Esophagus muscularis mucosa (tissue), 4 donors: Measurements from ENCODE around the gene FAM241A.

Experiments used
- CTCF ChIP-seq, 3 experiments: fragments of 200-600 bp in 2 of 3; fragments of 450-650 bp in 1 of 3; sonication (generic) in 2 of 3; IDR thresholded peaks; one replicate each; pipeline ENCODE4 v1.5.1; 2017 to 2019; ENCODE audit warnings: antibody characterized with exemption in 3 of 3, mild to moderate bottlenecking in 2 of 3, moderate library complexity in 1 of 3
- EP300 ChIP-seq: sonication (generic); formaldehyde crosslinking; IDR thresholded peaks from one replicate; pipeline ENCODE4 v1.6.1; 2017; ENCODE audit warnings: antibody characterized with exemption
- POLR2A ChIP-seq: fragments of 450-650 bp; IDR thresholded peaks from one replicate; pipeline ENCODE4 v1.6.1; 2017; ENCODE audit warnings: antibody characterized with exemption, moderate library complexity, mild to moderate bottlenecking, low read depth

- no peak for TF ChIP-seq POLR2A
- no peak for TF ChIP-seq CTCF (IDR thresholded peaks at IDR 0.05)
- TF ChIP-seq EP300, result no peak
Measured at GRCh38 chr4:112142182-112142581, 3.1 kb upstream of the FAM241A start.
